Measurements from ENCODE around the gene HAAO.

DNA sequence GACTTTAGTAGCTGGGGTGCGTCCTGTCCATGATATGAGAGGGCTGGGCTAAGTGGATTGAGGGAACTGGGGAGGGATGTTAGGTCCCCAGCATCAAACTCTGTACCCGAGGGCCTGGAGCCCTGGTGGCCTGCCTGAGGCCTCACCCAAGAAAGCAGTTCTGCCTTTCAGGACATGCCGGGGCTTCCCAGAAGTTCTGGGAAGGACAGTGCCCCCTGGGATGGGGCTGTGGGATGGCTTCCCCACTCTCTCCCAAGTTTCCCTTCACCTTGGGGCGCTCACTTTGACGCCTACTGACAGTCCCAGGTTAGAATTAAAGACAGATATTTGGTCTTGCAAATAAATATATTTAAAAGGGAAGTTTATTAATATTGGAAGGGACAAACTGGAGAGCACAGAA, 30.2 kb downstream of the HAAO start:
- no peak for TF ChIP-seq EZH2 (IDR thresholded peaks at IDR 0.05; ENCODE audit: insufficient read depth, poor library complexity, severe bottlenecking)
- no peak for TF ChIP-seq EZH2phosphoT487 (IDR thresholded peaks at IDR 0.05; ENCODE audit: insufficient read depth, low read depth)
